GM12878 (cell line): ENCODE data around the gene MYO1D. TPM values are rescaled to one million over a fixed set of nuclear protein-coding genes. Genes with fewer than 3 reads are reported as not detected.
A peak's percentile ranks its signal among the peaks of the same experiment; 100 is the strongest.

Source experiments
- ATAC-seq: fragments of 200-7000 bp; cut with Tn5 transposase; 3 replicates; pipeline ENCODE4 v1.9.1; 2020; ENCODE audit warnings: mild to moderate bottlenecking, moderate library complexity
- BruUV-seq: library from RNA; stranded (reverse); fragments of 400-500 nt; replicated peaks from 2 replicates; lab custom pipeline; 2021; lab: Mats Ljungman, UMichigan
- CTCF ChIA-PET: fragments of 300-600 bp; sonication (Branson Sonifier 250); formaldehyde crosslinking; extraction: SDS; loops from one replicate; lab custom pipeline; 2021; ENCODE audit warnings: inconsistent platforms; lab: Yijun Ruan, JAX
- POLR2A ChIA-PET: fragments of 350-600 bp; formaldehyde crosslinking; extraction: SDS; loops from one replicate; lab custom pipeline; 2021; ENCODE audit warnings: inconsistent platforms; lab: Charles Lee
- RAD21 ChIA-PET: fragments of 300-600 bp; sonication (Branson Sonifier 250); formaldehyde crosslinking; loops from one replicate; lab custom pipeline; 2023; ENCODE audit warnings: antibody characterized with exemption; ENCODE audit not compliant: unreplicated experiment; lab: Charles Lee
- SMC1A ChIA-PET: fragments of 300-600 bp; sonication (Branson Sonifier 250); formaldehyde crosslinking; loops from one replicate; lab custom pipeline; 2023; ENCODE audit not compliant: unreplicated experiment, uncharacterized antibody; lab: Charles Lee
- DNase-seq: peaks from one replicate; pipeline ENCODE4 v3.0.0-alpha.2; 2011; ENCODE audit warnings: low read depth, low spot score
- FAIRE-seq: peaks from 3 replicates; lab custom pipeline; 2011; peaks lifted over from hg19 to GRCh38; lab: Jason Lieb, UNC
- H2AFZ ChIP-seq: 2 replicates; pipeline ENCODE4 v1.6.0; 2011; ENCODE audit warnings: low read depth, low read length, control low read depth; ENCODE audit not compliant: control insufficient read depth
- H3K27ac ChIP-seq: 2 replicates; pipeline ENCODE4 v1.5.1; 2011; ENCODE audit warnings: control low read depth; ENCODE audit not compliant: control insufficient read depth, insufficient read depth
- H3K27me3 ChIP-seq, 2 experiments: replicated peaks in 1 of 2; 2 replicates each; pipeline versions ENCODE4 v1.6.0 to v1.6.1; 2011; ENCODE audit warnings: low read length in 1 of 2; ENCODE audit not compliant: control insufficient read depth in 2 of 2, insufficient read depth in 2 of 2
- H3K36me3 ChIP-seq, 2 experiments: 2 replicates each; pipeline ENCODE4 v1.5.1; 2011; ENCODE audit warnings: low read length in 1 of 2; ENCODE audit not compliant: control insufficient read depth in 2 of 2, insufficient read depth in 2 of 2
- H3K4me1 ChIP-seq: 2 replicates; pipeline ENCODE4 v1.6.1; 2011; ENCODE audit warnings: mild to moderate bottlenecking, low read length, moderate library complexity, mixed read lengths; ENCODE audit not compliant: control insufficient read depth, insufficient read depth
- H3K4me2 ChIP-seq: 2 replicates; pipeline ENCODE4 v1.6.0; 2011; ENCODE audit warnings: control low read depth; ENCODE audit not compliant: control insufficient read depth, insufficient read depth
- H3K4me3 ChIP-seq: fragments of 200-600 bp; sonication (generic); 2 replicates; pipeline ENCODE4 v1.5.1; 2016
- H3K79me2 ChIP-seq: 2 replicates; pipeline ENCODE4 v1.6.0; 2011; ENCODE audit warnings: low read length; ENCODE audit not compliant: control insufficient read depth, insufficient read depth
- H3K9ac ChIP-seq: 2 replicates; pipeline ENCODE4 v1.8.0; 2011; ENCODE audit warnings: low read length, control low read depth, mixed read lengths; ENCODE audit not compliant: control insufficient read depth, insufficient read depth
- H3K9me3 ChIP-seq: replicated peaks from 3 replicates; pipeline ENCODE4 v1.5.1; 2011; ENCODE audit warnings: mild to moderate bottlenecking, low read length; ENCODE audit not compliant: control insufficient read depth, insufficient read depth
- H4K20me1 ChIP-seq: 2 replicates; pipeline ENCODE4 v1.6.0; 2011; ENCODE audit not compliant: control insufficient read depth, insufficient read depth
- ETV6 ChIP-seq, 2 experiments: fragments of 450-650 bp in 1 of 2; IDR thresholded peaks in 1 of 2; conservative IDR thresholded peaks in 1 of 2; 2 replicates each; pipeline ENCODE4 v1.6.1; 2014; ENCODE audit warnings: antibody characterized with exemption in 1 of 2, borderline replicate concordance in 1 of 2, low read depth in 1 of 2, mild to moderate bottlenecking in 1 of 2, moderate library complexity in 1 of 2
- IKZF1 ChIP-seq: fragments of 450-650 bp; conservative IDR thresholded peaks from 2 replicates; pipeline ENCODE4 v1.6.1; 2017; ENCODE audit warnings: antibody characterized with exemption, mild to moderate bottlenecking
- IKZF2 ChIP-seq, 2 experiments: fragments of 450-650 bp; IDR thresholded peaks; 2 replicates each; pipeline ENCODE4 v1.6.1; 2017; ENCODE audit warnings: mild to moderate bottlenecking in 2 of 2, moderate library complexity in 2 of 2
- NFXL1 ChIP-seq: fragments of 450-650 bp; IDR thresholded peaks from 2 replicates; pipeline ENCODE4 v1.6.1; 2017; ENCODE audit warnings: antibody characterized with exemption, mild to moderate bottlenecking, borderline replicate concordance
- RFX5 ChIP-seq: IDR thresholded peaks from 2 replicates; pipeline ENCODE4 v1.6.1; 2011; ENCODE audit warnings: low read depth, low read length, improper control_type of control experiment
- SPI1 ChIP-seq: IDR thresholded peaks from 2 replicates; pipeline ENCODE4 v1.6.1; 2011; ENCODE audit warnings: low read depth, mild to moderate bottlenecking, low read length, moderate library complexity, borderline replicate concordance; ENCODE audit not compliant: insufficient read depth
- ZNF207 ChIP-seq: fragments of 450-650 bp; IDR thresholded peaks from 2 replicates; pipeline ENCODE4 v1.6.1; 2014; ENCODE audit warnings: antibody characterized with exemption, mild to moderate bottlenecking, borderline replicate concordance
- ZNF687 ChIP-seq: fragments of 450-650 bp; IDR thresholded peaks from 2 replicates; pipeline ENCODE4 v1.6.1; 2017; ENCODE audit warnings: mild to moderate bottlenecking, moderate library complexity
- WGBS: methylation state at CpG from one replicate; pipeline ENCODE4 v1.1.6; 2016; ENCODE audit warnings: low lambda C conversion rate; ENCODE audit not compliant: insufficient replicate concordance, insufficient coverage; ENCODE audit errors: missing lambda C conversion rate; 5-methylcytosine and 5-hydroxymethylcytosine counted together
- in situ Hi-C: fragments of 300-500 bp; cut with MboI; formaldehyde crosslinking; loops from 9 replicates; pipeline ENCODE4 v1.14.3; 2018; ENCODE audit warnings: mixed read lengths
- intact Hi-C: fragments of 100-400 bp; cut with micrococcal nuclease; formaldehyde crosslinking; loops from one replicate; pipeline ENCODE4 v1.14.2; 2022; ENCODE audit not compliant: unreplicated experiment
- polyA plus RNA-seq, 11 experiments: library from polyadenylated mRNA; depleted of rRNA in 4 of 11; unstranded in 6 of 11; stranded (reverse) in 5 of 11; fragments of >200 nt; fragmentation: Nextera tagmentation in 4 of 11; fragmentation: Illumina TruSeq in 1 of 11; extraction: Ambion mirVana in 4 of 11; extraction: Trizol in 1 of 11; gene quantifications; 1 replicate in 1 of 11; 2 replicates in 10 of 11; pipeline versions ENCODE4 v1.2.1 to v1.2.3, GENCODE V29; 2011 to 2016; ENCODE audit warnings: inconsistent platforms in 2 of 11, missing spikeins in 2 of 11, low read depth in 1 of 11
- total RNA-seq, 4 experiments: library from RNA; depleted of rRNA in 3 of 4; stranded (reverse); fragments of >200 nt in 3 of 4; fragmentation: Illumina TruSeq in 1 of 4; extraction: Trizol in 1 of 4; gene quantifications; 2 replicates each; pipeline versions ENCODE4 v1.2.1 to v1.2.3, GENCODE V29; 2013 to 2021

Gene MYO1D
- total and polyA plus RNA-seq, 10 of the 15 experiments (the other 5 are each of a cell fraction or from before 2014, with no cell fraction given): 1.8 to 37.7 (median 25.4) TPM

- Histone ChIP-seq H3K9ac (peak overlapping the region; percentile 79), H3K4me3 (no peak overlapping the region)
- POLR2A ChIA-PET: interaction anchor here (1.6 to 12.5 kb wide), 5 partner anchors 8 to 67 kb away, joined by 5 to 308 read pairs (median 18); no protein-coding TSS in a partner anchor
These were observed 384.2 kb downstream of the MYO1D start for GRCh38 chr17:32492648-32493289.

More at GRCh38 chr17:32492648-32493289, 384.2 kb downstream of the MYO1D start:
- Histone ChIP-seq H3K27me3 (no peaks in the 10 kb centered on the region), H3K27ac (peak overlapping the region; percentile 81), H3K9me3 (no peaks in the 10 kb centered on the region), H4K20me1 (no peaks in the 10 kb centered on the region), H3K79me2 (peaks cover 45% of the 10 kb centered on the region), H3K36me3 (peaks cover 10 to 15% of the 10 kb centered on the region in 2 experiments; a peak in 3 of 4 replicates), H2AFZ (no peak overlapping the region), H3K4me2 (peak overlapping the region; percentile 27), H3K4me1 (peaks cover 35% of the 10 kb centered on the region)
- RAD21 ChIA-PET: interaction anchor here (1.0 to 16.4 kb wide), 7 partner anchors 11 to 75 kb away, joined by 3 to 543 read pairs (median 5); no protein-coding TSS in a partner anchor
- WGBS: 79% methylated on average over 7 of the region's 7 CpGs
- in situ Hi-C loops (no loop called here), intact Hi-C loops (loop anchor here (1.0 kb wide), 2 partner anchors 11 to 31 kb away; no protein-coding TSS in a partner anchor)
- DNase-seq: no peak
- TF ChIP-seq ETV6 (conservative IDR thresholded peaks at IDR 0.05 in 1 of 2, IDR thresholded peaks at IDR 0.05 in 1 of 2; ENCODE audit: borderline replicate concordance in 1 of 2, low read depth in 1 of 2): 0 out of 4 replicates have a peak, but pooled peaks of 1 of the 2 experiments have one; percentile 29
- TF ChIP-seq ZNF687: 0 out of 2 replicates have a peak, but pooled peaks have one; percentile 49
- no peak for TF ChIP-seq NFXL1
- 0 out of 2 replicates have a peak, but pooled peaks have one; percentile 27 for TF ChIP-seq SPI1
- TF ChIP-seq ZNF207: no peak
- TF ChIP-seq IKZF2 (IDR thresholded peaks at IDR 0.05): 0 out of 4 replicates have a peak, but pooled peaks have one; percentile 23 to 36
- TF ChIP-seq RFX5: no peak
- peak; percentile 40; the same call in 1 of the 2 replicates for TF ChIP-seq IKZF1
- FAIRE-seq: no peak
- SMC1A ChIA-PET: interaction anchor here (0.7 to 11.9 kb wide), 9 partner anchors 8 to 82 kb away, joined by 3 to 286 read pairs (median 16); no protein-coding TSS in a partner anchor
- CTCF ChIA-PET: interaction anchor here (0.7 to 7.0 kb wide), 8 partner anchors 8 to 77 kb away, joined by 3 to 83 read pairs (median 8); no protein-coding TSS in a partner anchor
- no peak for ATAC-seq
- no TSS peak for BruUV-seq
